HFF-Myc (cell line): ENCODE measurements around the gene EGFLAM.

Source experiments
- DNase-seq: peaks from one replicate; pipeline ENCODE4 v3.0.0-alpha.2; 2011; ENCODE audit warnings: low read depth; ENCODE audit errors: extremely low read depth
- H3K4me3 ChIP-seq: replicated peaks from 2 replicates; pipeline ENCODE4 v1.5.1; 2011; ENCODE audit warnings: low read depth, mild to moderate bottlenecking, control low read depth, low read length
- CTCF ChIP-seq: IDR thresholded peaks from 2 replicates; pipeline ENCODE4 v1.5.1; 2012; ENCODE audit warnings: mild to moderate bottlenecking, low read depth, low read length, control low read depth; ENCODE audit errors: missing control alignments

EGFLAM gene

GRCh38 chr5:38285226-38285625, 26.9 kb downstream of the EGFLAM start:
- no peak for DNase-seq
- TF ChIP-seq CTCF, result no peak
- H3K4me3 ChIP-seq, result no peak overlapping the region

GRCh38 chr5:38286002-38286401, 27.6 kb downstream of the EGFLAM start:
- no peak for TF ChIP-seq CTCF
- no peak overlapping the region for H3K4me3 ChIP-seq
- no peak for DNase-seq

- DNase-seq, result no peak
Observed at GRCh38 chr5:38287124-38287523, 28.8 kb downstream of the EGFLAM start.

GRCh38 chr5:38289457-38289856, 31.1 kb downstream of the EGFLAM start:
- no peak overlapping the region for H3K4me3 ChIP-seq
- no peak for DNase-seq

More at GRCh38 chr5:38287124-38287523, 28.8 kb downstream of the EGFLAM start:
- no peak overlapping the region for H3K4me3 ChIP-seq
- TF ChIP-seq CTCF, result no peak

GRCh38 chr5:38290028-38290653, 31.8 kb downstream of the EGFLAM start:
- H3K4me3 ChIP-seq, result no peak overlapping the region
- no peak for DNase-seq
- no peak for TF ChIP-seq CTCF

More at GRCh38 chr5:38289457-38289856, 31.1 kb downstream of the EGFLAM start:
- TF ChIP-seq CTCF, result no peak

GRCh38 chr5:38291355-38291754, 33.0 kb downstream of the EGFLAM start:
- DNase-seq, result no peak

More at GRCh38 chr5:38291355-38291754, 33.0 kb downstream of the EGFLAM start:
- H3K4me3 ChIP-seq, result no peak overlapping the region
- TF ChIP-seq CTCF, result no peak
